Right renal cortex interstitium (tissue), 3 donors: ENCODE data around the gene SLC35A2. TPM values are rescaled to one million over a fixed set of nuclear protein-coding genes. Genes with fewer than 3 reads are reported as not detected.
"Not testable (repeated sequence)": the region's sequence is repeated elsewhere in the genome, so short reads cannot be mapped to it uniquely, and the experiment has no call there.

Experiments
- DNase-seq, 3 donors: peaks; one replicate each; pipeline ENCODE4 v3.0.0-alpha.2; 2013; ENCODE audit warnings: low read depth in 3 of 3, low spot score in 2 of 3
- polyA plus RNA-seq, 3 donors: library from polyadenylated mRNA; unstranded; fragments of 120-200 nt; gene quantifications; one replicate each; pipeline ENCODE4 v1.2.1, GENCODE V29; 2013; ENCODE audit not compliant: insufficient read length in 3 of 3

The SLC35A2 gene
- polyA plus RNA-seq, 3 donors: 31.8 to 32.8 (median 32.4) TPM

DNA sequence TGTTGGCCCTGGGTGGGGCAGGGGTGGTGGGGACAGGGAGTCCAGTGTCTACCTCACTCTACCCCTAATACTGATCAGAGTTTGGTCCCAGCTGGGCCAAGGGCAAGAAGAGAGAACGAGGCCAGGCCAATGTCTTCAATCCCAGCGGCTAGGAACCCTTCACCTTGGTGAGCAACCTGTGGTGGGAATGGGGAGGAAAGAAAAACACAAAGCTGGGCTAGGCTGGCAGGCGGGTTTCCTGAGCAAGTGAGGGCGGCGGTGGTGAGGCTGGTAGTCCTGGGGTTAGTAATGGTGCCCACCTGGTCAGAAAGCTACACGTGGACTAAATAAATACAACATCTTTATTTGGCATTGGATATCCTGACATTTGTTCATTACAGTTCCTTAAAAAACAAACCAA is 8.2 kb downstream of the SLC35A2 start:
- DNase-seq: no peak

DNA sequence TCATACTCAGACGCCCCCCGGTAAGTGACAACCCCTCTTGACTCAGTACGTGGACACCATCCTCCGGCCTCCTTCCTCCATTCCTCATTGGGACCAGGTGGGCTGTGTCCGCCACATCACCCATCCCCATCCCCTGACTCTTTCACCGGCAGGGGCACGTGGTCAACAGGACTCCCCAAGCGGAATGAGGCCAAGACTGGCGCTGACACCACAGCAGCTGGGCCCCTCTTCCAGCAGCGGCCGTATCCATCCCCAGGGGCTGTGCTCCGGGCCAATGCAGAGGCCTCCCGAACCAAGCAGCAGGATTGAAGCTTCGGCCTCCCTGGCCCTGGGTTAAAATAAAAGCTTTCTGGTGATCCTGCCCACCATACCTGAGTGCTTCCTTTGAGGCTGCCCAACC is 8.7 kb downstream of the SLC35A2 start:
- no peak for DNase-seq

- DNase-seq: no peak
These were observed 9.3 kb downstream of the SLC35A2 start for GRCh38 chrX:48902135-48902534.

- DNase-seq: no peak
These were observed 10.4 kb downstream of the SLC35A2 start for GRCh38 chrX:48901069-48901468.

- no peak for DNase-seq
These were observed 12.4 kb downstream of the SLC35A2 start for GRCh38 chrX:48899078-48899410.

DNA sequence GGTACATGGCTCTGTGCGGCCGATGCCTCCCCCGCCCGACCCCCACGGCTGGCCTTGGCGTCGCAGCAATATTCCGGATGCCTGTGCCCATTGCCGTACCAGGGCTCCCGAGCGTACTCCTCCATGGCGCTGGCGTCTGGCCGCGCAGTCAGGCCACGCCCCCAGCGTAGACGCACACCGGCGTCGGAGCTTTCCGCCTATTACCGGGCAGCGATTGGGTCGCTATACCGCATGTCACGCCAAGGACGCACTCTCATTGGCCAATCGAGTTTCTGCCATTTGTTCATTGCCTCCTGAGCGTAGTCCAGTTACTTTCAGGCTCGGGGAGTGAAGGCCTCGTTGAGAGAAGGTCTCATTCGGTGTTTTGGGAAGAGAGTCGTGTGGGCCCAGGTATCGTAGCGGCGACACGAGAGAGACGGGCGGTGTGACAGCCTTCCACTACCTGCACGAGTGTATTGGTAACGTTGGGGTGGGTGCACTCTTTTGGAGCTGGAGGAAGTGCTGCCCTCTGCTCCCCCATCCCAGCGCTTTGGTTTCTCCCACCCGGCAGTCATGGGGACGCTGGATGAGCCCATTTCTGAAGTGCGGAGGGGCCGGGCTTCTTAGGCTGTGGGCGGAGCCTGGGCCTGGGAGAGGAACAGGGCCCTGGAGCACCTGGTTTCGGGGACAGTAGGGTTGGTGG is 13.7 kb downstream of the SLC35A2 start, which contains the start of the genes PQBP1 and TIMM17B:
TSS of gene PQBP1 (plus strand) at position 306 of the 682 bp plus-strand sequence. CDS start 580 bp downstream, outside the sequence.
TSS of gene TIMM17B (minus strand) at position 144 of the 682 bp plus-strand sequence. CDS start at position 125, 19 bp downstream.
- peak in 2 of 3 donors; percentile 78 to 87 for DNase-seq

GRCh38 chrX:48897157-48897624 is 14.3 kb downstream of the SLC35A2 start:
- peak in 1 of 3 donors; percentile 52 for DNase-seq

DNA sequence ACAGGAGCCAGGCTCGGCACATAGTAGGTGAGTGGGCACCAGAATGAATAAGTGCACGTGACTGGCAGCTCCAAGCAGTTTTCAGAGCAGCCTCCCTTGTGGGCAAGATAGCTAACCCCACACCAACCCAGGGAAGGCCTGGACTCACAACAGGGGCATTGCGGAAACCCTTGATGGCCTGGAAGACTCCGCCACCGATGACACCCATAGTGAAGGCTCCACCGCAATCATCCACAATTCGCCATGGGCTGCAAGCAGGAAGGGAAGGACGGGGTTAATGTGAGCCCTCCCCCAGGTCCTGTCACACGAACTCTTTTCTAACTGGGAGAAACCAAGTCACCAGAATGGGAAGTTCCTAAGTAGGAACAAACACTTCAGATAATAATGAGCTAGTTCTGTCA is 14.8 kb downstream of the SLC35A2 start:
- no peak for DNase-seq

GRCh38 chrX:48894891-48895290 is 16.6 kb downstream of the SLC35A2 start:
- DNase-seq: no peak

- no peak for DNase-seq
These were observed 17.7 kb downstream of the SLC35A2 start for GRCh38 chrX:48893556-48894348.

DNA sequence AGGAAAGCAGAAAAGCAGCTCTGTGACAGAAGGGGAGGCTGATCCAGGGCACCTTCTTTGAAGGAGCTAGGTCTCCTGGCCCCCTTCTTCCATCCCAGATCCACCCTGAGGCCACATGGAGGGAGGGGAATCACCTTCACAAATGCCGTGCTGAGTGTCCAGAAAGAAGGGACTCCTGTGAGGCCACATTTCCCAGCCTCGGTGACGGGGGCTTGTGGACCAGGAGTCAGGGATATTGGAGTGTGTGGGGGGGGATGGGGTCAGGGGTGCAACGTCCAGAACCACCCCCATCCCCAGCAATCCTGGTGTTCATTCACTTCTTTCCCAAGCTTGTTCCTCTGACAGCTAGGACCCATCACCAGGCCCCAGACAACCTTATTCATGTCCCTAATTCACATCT is 18.6 kb downstream of the SLC35A2 start:
- DNase-seq: no peak

- peak in 2 of 3 donors; percentile 55 to 61 for DNase-seq
These were observed 19.8 kb downstream of the SLC35A2 start for GRCh38 chrX:48891402-48892288.

GRCh38 chrX:48890934-48891401 is 20.5 kb downstream of the SLC35A2 start:
- no peak for DNase-seq

GRCh38 chrX:48890296-48890925 is 21.0 kb downstream of the SLC35A2 start:
- no peak for DNase-seq

GRCh38 chrX:48886586-48886985 is 24.9 kb downstream of the SLC35A2 start:
- not testable (repeated sequence) for DNase-seq

GRCh38 chrX:48883729-48884128 is 27.7 kb downstream of the SLC35A2 start:
- no peak for DNase-seq

- DNase-seq: not testable (repeated sequence)
These were observed 34.5 kb downstream of the SLC35A2 start for GRCh38 chrX:48876944-48877343.

- DNase-seq: not testable (repeated sequence)
These were observed 39.4 kb downstream of the SLC35A2 start for GRCh38 chrX:48872017-48872416.

DNA sequence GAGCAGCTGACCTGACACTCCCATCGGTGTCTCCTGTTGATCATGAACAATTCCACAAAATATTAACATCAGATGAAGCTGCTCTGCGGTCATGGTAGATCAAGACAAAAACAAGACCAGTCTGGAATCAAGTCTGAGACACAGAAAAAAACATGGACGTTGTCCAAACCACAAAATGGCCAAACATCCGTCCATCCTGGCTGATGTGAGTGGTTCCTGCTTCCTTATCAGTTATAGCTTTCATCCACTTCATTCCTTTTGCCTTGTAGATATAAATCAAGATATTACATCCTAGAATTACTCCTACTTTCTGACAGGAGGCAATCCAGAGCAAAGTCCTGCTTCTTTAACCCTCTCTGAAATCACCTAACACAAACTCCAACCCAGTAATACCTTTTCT is 47.2 kb downstream of the SLC35A2 start:
- DNase-seq: no peak

GRCh38 chrX:48854898-48855297 is 56.5 kb downstream of the SLC35A2 start:
- DNase-seq: no peak
